ENCODE measurements around the gene MACROD2. TPM values are rescaled to one million over a fixed set of nuclear protein-coding genes. Genes with fewer than 3 reads are reported as not detected.

MACROD2 gene
- total RNA-seq, 1 experiment from 2014 or later = not detected

- no peaks in the 10 kb centered on the region for H3K9me3 ChIP-seq (replicated peaks)
- H3K36me3 ChIP-seq = no peaks in the 10 kb centered on the region
- no peak overlapping the region for H3K27ac ChIP-seq
- H3K4me3 ChIP-seq = no peak overlapping the region
- no peak for DNase-seq (ENCODE audit: low read depth in 1 of 2, low spot score in 2 of 2)
- no peaks in the 10 kb centered on the region for H3K4me1 ChIP-seq (replicated peaks)
- no peaks in the 10 kb centered on the region for H3K27me3 ChIP-seq (replicated peaks)
Measured at GRCh38 chr20:15889061-15889460, 1893.7 kb downstream of the MACROD2 start.

- Histone ChIP-seq H3K27me3 (replicated peaks) (no peaks in the 10 kb centered on the region), H3K4me1 (replicated peaks) (no peaks in the 10 kb centered on the region), H3K27ac (no peak overlapping the region), H3K36me3 (no peaks in the 10 kb centered on the region), H3K4me3 (no peak overlapping the region), H3K9me3 (replicated peaks) (no peaks in the 10 kb centered on the region)
- DNase-seq (ENCODE audit: low read depth in 1 of 2, low spot score in 2 of 2) = no peak
Measured at GRCh38 chr20:15889514-15890256, 1894.4 kb downstream of the MACROD2 start.

GRCh38 chr20:15890407-15890982, 1895.2 kb downstream of the MACROD2 start:
- Histone ChIP-seq H3K27me3 (replicated peaks) (no peaks in the 10 kb centered on the region), H3K9me3 (replicated peaks) (no peaks in the 10 kb centered on the region), H3K36me3 (no peaks in the 10 kb centered on the region), H3K4me1 (replicated peaks) (no peaks in the 10 kb centered on the region), H3K27ac (no peak overlapping the region), H3K4me3 (no peak overlapping the region)
- DNase-seq (ENCODE audit: low read depth in 1 of 2, low spot score in 2 of 2) = no peak

- no peaks in the 10 kb centered on the region for H3K27me3 ChIP-seq (replicated peaks)
- H3K27ac ChIP-seq = no peak overlapping the region
- no peak for DNase-seq (ENCODE audit: low read depth in 1 of 2, low spot score in 2 of 2)
Measured at GRCh38 chr20:15895126-15895525, 1899.8 kb downstream of the MACROD2 start.

GRCh38 chr20:15895560-15896084, 1900.3 kb downstream of the MACROD2 start:
- DNase-seq (ENCODE audit: low read depth in 1 of 2, low spot score in 2 of 2) = no peak
- Histone ChIP-seq H3K27ac (no peak overlapping the region), H3K4me3 (no peak overlapping the region), H3K9me3 (replicated peaks) (no peaks in the 10 kb centered on the region), H3K27me3 (replicated peaks) (no peaks in the 10 kb centered on the region), H3K36me3 (no peaks in the 10 kb centered on the region), H3K4me1 (replicated peaks) (no peaks in the 10 kb centered on the region)

More at GRCh38 chr20:15895126-15895525, 1899.8 kb downstream of the MACROD2 start:
- Histone ChIP-seq H3K4me1 (replicated peaks) (no peaks in the 10 kb centered on the region), H3K36me3 (no peaks in the 10 kb centered on the region), H3K9me3 (replicated peaks) (no peaks in the 10 kb centered on the region), H3K4me3 (no peak overlapping the region)

- Histone ChIP-seq H3K36me3 (no peaks in the 10 kb centered on the region), H3K4me3 (no peak overlapping the region), H3K9me3 (replicated peaks) (no peaks in the 10 kb centered on the region), H3K27me3 (replicated peaks) (no peaks in the 10 kb centered on the region), H3K27ac (no peak overlapping the region), H3K4me1 (replicated peaks) (peaks cover 1% of the 10 kb centered on the region; the same call in 1 of the 2 replicates)
- no peak for DNase-seq (ENCODE audit: low read depth in 1 of 2, low spot score in 2 of 2)
Measured at GRCh38 chr20:15899967-15900366, 1904.7 kb downstream of the MACROD2 start.

GRCh38 chr20:15900443-15900842, 1905.1 kb downstream of the MACROD2 start:
- no peak overlapping the region for H3K27ac ChIP-seq
- DNase-seq (ENCODE audit: low read depth in 1 of 2, low spot score in 2 of 2) = no peak
- H3K4me1 ChIP-seq (replicated peaks) = peaks cover 6% of the 10 kb centered on the region
- H3K36me3 ChIP-seq = no peaks in the 10 kb centered on the region
- H3K27me3 ChIP-seq (replicated peaks) = no peaks in the 10 kb centered on the region
- H3K9me3 ChIP-seq (replicated peaks) = no peaks in the 10 kb centered on the region
- no peak overlapping the region for H3K4me3 ChIP-seq

- Histone ChIP-seq H3K27ac (no peak overlapping the region), H3K4me3 (no peak overlapping the region), H3K9me3 (replicated peaks) (no peaks in the 10 kb centered on the region), H3K4me1 (replicated peaks) (peaks cover 13% of the 10 kb centered on the region), H3K36me3 (no peaks in the 10 kb centered on the region), H3K27me3 (replicated peaks) (no peaks in the 10 kb centered on the region)
- DNase-seq (ENCODE audit: low read depth in 1 of 2, low spot score in 2 of 2) = no peak
Measured at GRCh38 chr20:15902493-15902892, 1907.2 kb downstream of the MACROD2 start.

GRCh38 chr20:15905661-15906060, 1910.3 kb downstream of the MACROD2 start:
- Histone ChIP-seq H3K36me3 (no peaks in the 10 kb centered on the region), H3K9me3 (replicated peaks) (no peaks in the 10 kb centered on the region), H3K4me1 (replicated peaks) (peaks cover 13% of the 10 kb centered on the region), H3K27me3 (replicated peaks) (no peaks in the 10 kb centered on the region), H3K4me3 (no peak overlapping the region), H3K27ac (no peak overlapping the region)
- DNase-seq (ENCODE audit: low read depth in 1 of 2, low spot score in 2 of 2) = no peak

- H3K36me3 ChIP-seq = no peaks in the 10 kb centered on the region
- H3K4me1 ChIP-seq (replicated peaks) = peaks cover 42% of the 10 kb centered on the region
- no peak overlapping the region for H3K27ac ChIP-seq
- H3K4me3 ChIP-seq = no peak overlapping the region
- no peak for DNase-seq (ENCODE audit: low read depth in 1 of 2, low spot score in 2 of 2)
- H3K27me3 ChIP-seq (replicated peaks) = no peaks in the 10 kb centered on the region
- no peaks in the 10 kb centered on the region for H3K9me3 ChIP-seq (replicated peaks)
Measured at GRCh38 chr20:15909995-15910394, 1914.7 kb downstream of the MACROD2 start.

GRCh38 chr20:15911581-15911980, 1916.3 kb downstream of the MACROD2 start:
- Histone ChIP-seq H3K36me3 (no peaks in the 10 kb centered on the region), H3K9me3 (replicated peaks) (no peaks in the 10 kb centered on the region), H3K27ac (no peak overlapping the region; the same call in 1 of the 2 replicates), H3K27me3 (replicated peaks) (no peaks in the 10 kb centered on the region), H3K4me1 (replicated peaks) (peaks cover 34% of the 10 kb centered on the region), H3K4me3 (no peak overlapping the region)
- DNase-seq (ENCODE audit: low read depth in 1 of 2, low spot score in 2 of 2) = no peak

- Histone ChIP-seq H3K27me3 (replicated peaks) (no peaks in the 10 kb centered on the region), H3K9me3 (replicated peaks) (no peaks in the 10 kb centered on the region), H3K4me1 (replicated peaks) (peaks cover 40% of the 10 kb centered on the region), H3K36me3 (no peaks in the 10 kb centered on the region), H3K4me3 (no peak overlapping the region), H3K27ac (peak overlapping the region; percentile 86)
- peak in 1 of 2 experiments; percentile 90 for DNase-seq (ENCODE audit: low read depth in 1 of 2, low spot score in 2 of 2)
Measured at GRCh38 chr20:15913391-15914025, 1918.2 kb downstream of the MACROD2 start.

GRCh38 chr20:15916623-15917022, 1921.3 kb downstream of the MACROD2 start:
- no peaks in the 10 kb centered on the region for H3K9me3 ChIP-seq (replicated peaks)
- H3K27me3 ChIP-seq (replicated peaks) = no peaks in the 10 kb centered on the region
- no peak overlapping the region for H3K4me3 ChIP-seq
- no peak for DNase-seq (ENCODE audit: low read depth in 1 of 2, low spot score in 2 of 2)
- H3K36me3 ChIP-seq = no peaks in the 10 kb centered on the region
- H3K4me1 ChIP-seq (replicated peaks) = peaks cover 37% of the 10 kb centered on the region
- H3K27ac ChIP-seq = no peak overlapping the region

- no peak overlapping the region for H3K4me3 ChIP-seq
- no peak overlapping the region for H3K27ac ChIP-seq
- no peaks in the 10 kb centered on the region for H3K36me3 ChIP-seq
- no peaks in the 10 kb centered on the region for H3K9me3 ChIP-seq (replicated peaks)
- no peaks in the 10 kb centered on the region for H3K27me3 ChIP-seq (replicated peaks)
- DNase-seq (ENCODE audit: low read depth in 1 of 2, low spot score in 2 of 2) = no peak
- peaks cover 30% of the 10 kb centered on the region for H3K4me1 ChIP-seq (replicated peaks)
Measured at GRCh38 chr20:15917283-15917682, 1922.0 kb downstream of the MACROD2 start.
